Measurements from ENCODE around the gene PCDH9.

PCDH9 gene

DNA sequence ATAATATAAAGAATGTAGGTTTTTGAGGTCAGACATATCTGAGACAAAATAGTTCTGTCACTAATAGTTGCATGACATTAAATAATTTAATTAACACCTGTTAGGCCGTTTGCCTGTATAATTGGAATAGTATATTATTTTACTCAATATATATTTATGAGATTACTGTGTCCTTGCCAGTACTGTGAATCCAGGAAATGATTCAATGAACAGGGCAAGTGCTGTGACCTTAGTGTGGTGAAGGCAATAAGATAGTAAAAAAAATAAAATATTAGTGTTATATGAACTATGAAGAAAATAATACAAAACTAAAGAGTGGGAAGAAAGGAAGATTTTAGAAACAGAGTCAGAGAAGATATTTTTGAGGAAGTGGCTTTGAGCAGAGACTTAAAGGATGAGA lies 403.7 kb downstream of the PCDH9 start:
- POLR2A ChIA-PET: no interaction called here

DNA sequence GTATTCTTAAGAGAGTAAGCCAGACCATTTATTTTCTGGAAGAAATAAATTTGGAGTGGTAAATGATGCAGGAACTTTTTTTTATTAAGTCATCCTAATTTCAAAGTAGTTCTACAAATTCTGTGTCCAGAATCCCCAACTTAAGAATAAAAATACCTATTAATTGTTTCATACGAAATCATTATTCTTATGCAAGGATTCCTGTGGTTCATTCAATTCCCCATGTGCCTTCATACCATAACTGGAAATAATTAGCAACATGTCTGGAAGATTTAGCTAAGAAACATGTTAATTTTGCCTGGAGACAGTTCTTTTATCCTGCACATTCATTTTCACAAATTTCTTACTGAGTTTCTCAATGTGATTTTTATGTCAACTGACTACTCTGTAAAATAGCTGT lies 408.6 kb downstream of the PCDH9 start:
- H3K4me3 ChIP-seq (ENCODE audit: low read depth, low read length): no peak overlapping the region
- TF ChIP-seq, protein P1, sequence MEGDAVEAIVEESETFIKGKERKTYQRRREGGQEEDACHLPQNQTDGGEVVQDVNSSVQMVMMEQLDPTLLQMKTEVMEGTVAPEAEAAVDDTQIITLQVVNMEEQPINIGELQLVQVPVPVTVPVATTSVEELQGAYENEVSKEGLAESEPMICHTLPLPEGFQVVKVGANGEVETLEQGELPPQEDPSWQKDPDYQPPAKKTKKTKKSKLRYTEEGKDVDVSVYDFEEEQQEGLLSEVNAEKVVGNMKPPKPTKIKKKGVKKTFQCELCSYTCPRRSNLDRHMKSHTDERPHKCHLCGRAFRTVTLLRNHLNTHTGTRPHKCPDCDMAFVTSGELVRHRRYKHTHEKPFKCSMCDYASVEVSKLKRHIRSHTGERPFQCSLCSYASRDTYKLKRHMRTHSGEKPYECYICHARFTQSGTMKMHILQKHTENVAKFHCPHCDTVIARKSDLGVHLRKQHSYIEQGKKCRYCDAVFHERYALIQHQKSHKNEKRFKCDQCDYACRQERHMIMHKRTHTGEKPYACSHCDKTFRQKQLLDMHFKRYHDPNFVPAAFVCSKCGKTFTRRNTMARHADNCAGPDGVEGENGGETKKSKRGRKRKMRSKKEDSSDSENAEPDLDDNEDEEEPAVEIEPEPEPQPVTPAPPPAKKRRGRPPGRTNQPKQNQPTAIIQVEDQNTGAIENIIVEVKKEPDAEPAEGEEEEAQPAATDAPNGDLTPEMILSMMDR (IDR thresholded peaks at IDR 0.05; ENCODE audit: insufficient read depth, low read length, missing control alignments): no peak
- ChIA-PET CTCF (no interaction called here), POLR2A (no interaction called here)
- DNase-seq (ENCODE audit: low read depth, low spot score): no peak

More for the DNA sequence above, 403.7 kb downstream of the PCDH9 start:
- no peak overlapping the region for H3K4me3 ChIP-seq (ENCODE audit: low read depth, low read length)
- TF ChIP-seq, protein P1 (IDR thresholded peaks at IDR 0.05; ENCODE audit: insufficient read depth, low read length, missing control alignments): no peak
- CTCF ChIA-PET: interaction anchor here (0.5 kb wide), 1 partner anchor 24 kb away, joined by 3 read pairs; no protein-coding TSS in a partner anchor
- no peak for DNase-seq (ENCODE audit: low read depth, low spot score)

DNA sequence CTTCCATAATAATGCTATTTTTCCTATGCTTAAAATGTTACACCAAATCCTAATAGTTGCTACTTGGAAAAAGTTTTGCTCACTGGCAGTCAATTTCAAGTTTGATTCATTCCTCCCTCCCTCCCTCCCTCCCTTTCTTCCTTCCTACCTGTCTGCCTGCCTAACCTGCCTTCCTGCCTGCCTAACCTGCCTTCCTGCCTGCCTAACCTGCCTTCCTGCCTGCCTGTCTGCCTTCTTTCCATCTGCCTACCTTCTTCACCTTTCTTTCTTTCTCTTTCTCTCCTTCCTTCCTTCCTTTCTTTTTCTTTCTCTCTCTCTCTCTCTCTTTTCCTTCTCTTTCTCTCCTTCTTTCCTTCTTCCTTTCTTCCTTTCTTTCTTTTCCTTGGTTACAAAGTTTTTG lies 418.7 kb downstream of the PCDH9 start:
- POLR2A ChIA-PET: no interaction called here
- DNase-seq (ENCODE audit: low read depth, low spot score): no peak
- TF ChIP-seq, protein P1 (IDR thresholded peaks at IDR 0.05; ENCODE audit: insufficient read depth, low read length, missing control alignments): no peak
- H3K4me3 ChIP-seq (ENCODE audit: low read depth, low read length): no peak overlapping the region
- CTCF ChIA-PET: no interaction called here

GRCh38 chr13:66809485-66809884 lies 420.7 kb downstream of the PCDH9 start:
- ChIA-PET POLR2A (no interaction called here), CTCF (no interaction called here)
- DNase-seq (ENCODE audit: low read depth, low spot score): no peak
- H3K4me3 ChIP-seq (ENCODE audit: low read depth, low read length): no peak overlapping the region
- TF ChIP-seq, protein P1 (IDR thresholded peaks at IDR 0.05; ENCODE audit: insufficient read depth, low read length, missing control alignments): no peak

- no peak for DNase-seq (ENCODE audit: low read depth, low spot score)
- H3K4me3 ChIP-seq (ENCODE audit: low read depth, low read length): no peak overlapping the region
- POLR2A ChIA-PET: no interaction called here
- TF ChIP-seq, protein P1 (IDR thresholded peaks at IDR 0.05; ENCODE audit: insufficient read depth, low read length, missing control alignments): no peak
- CTCF ChIA-PET: no interaction called here
Observed at GRCh38 chr13:66807251-66807650, 422.9 kb downstream of the PCDH9 start.

- TF ChIP-seq, protein P1 (IDR thresholded peaks at IDR 0.05; ENCODE audit: insufficient read depth, low read length, missing control alignments): no peak
- no peak overlapping the region for H3K4me3 ChIP-seq (ENCODE audit: low read depth, low read length)
- CTCF ChIA-PET: no interaction called here
- POLR2A ChIA-PET: no interaction called here
- no peak for DNase-seq (ENCODE audit: low read depth, low spot score)
Observed at GRCh38 chr13:66805657-66806056, 424.5 kb downstream of the PCDH9 start.
